ENCODE measurements around the gene ST7. TPM values are rescaled to one million over a fixed set of nuclear protein-coding genes. Genes with fewer than 3 reads are reported as not detected.

Gene ST7
- total and polyA plus RNA-seq, 2 of the 13 experiments (the other 11 are each of a cell fraction or from before 2014, with no cell fraction given) = 17.3 to 23.5 TPM

- TF ChIP-seq HNF4A (CRISPR knock-in tag; IDR thresholded peaks at IDR 0.05) = no peak
- TF ChIP-seq IKZF5 (CRISPR knock-in tag; IDR thresholded peaks at IDR 0.05) = no peak
- TF ChIP-seq CREB3 (CRISPR knock-in tag; IDR thresholded peaks at IDR 0.05) = no peak
- TF ChIP-seq ZNF282 (IDR thresholded peaks at IDR 0.05; ENCODE audit: partially characterized antibody) = no peak
- TF ChIP-seq NRL (CRISPR knock-in tag; IDR thresholded peaks at IDR 0.05; ENCODE audit: borderline replicate concordance) = no peak
- no peak for TF ChIP-seq ZNF136 (CRISPR knock-in tag; IDR thresholded peaks at IDR 0.05; ENCODE audit: low read depth)
- TF ChIP-seq MLXIP (CRISPR knock-in tag; IDR thresholded peaks at IDR 0.05; ENCODE audit: borderline replicate concordance) = no peak
- TF ChIP-seq HIC2 (CRISPR knock-in tag; IDR thresholded peaks at IDR 0.05; ENCODE audit: low read depth) = no peak
- TF ChIP-seq ZNF333 (CRISPR knock-in tag; IDR thresholded peaks at IDR 0.05; ENCODE audit: borderline replicate concordance) = no peak
- TF ChIP-seq ZNF225 (CRISPR knock-in tag; IDR thresholded peaks at IDR 0.05) = no peak
- no peak for TF ChIP-seq PRDM10 (CRISPR knock-in tag; IDR thresholded peaks at IDR 0.05; ENCODE audit: low read depth)
Observed at GRCh38 chr7:117116211-117116610, 162.9 kb downstream of the ST7 start (continued).
